H1 (cell line): Measurements from ENCODE around the gene ZBTB40. TPM values are rescaled to one million over a fixed set of nuclear protein-coding genes. Genes with fewer than 3 reads are reported as not detected.

Experiments used
- CTCF ChIA-PET: fragments of 300-600 bp; sonication (Branson Sonifier 250); formaldehyde crosslinking; loops from one replicate; lab custom pipeline; 2021; ENCODE audit not compliant: partially characterized antibody; lab: Charles Lee
- POLR2A ChIA-PET: fragments of 300-600 bp; sonication (Branson Sonifier 250); formaldehyde crosslinking; loops from one replicate; lab custom pipeline; 2021; ENCODE audit warnings: inconsistent platforms; ENCODE audit not compliant: partially characterized antibody; lab: Charles Lee
- DNase-seq, 2 experiments: peaks; one replicate each; pipeline versions ENCODE4 v3.0.0 to v3.0.0-alpha.2; 2010 to 2022; ENCODE audit warnings: low spot score in 2 of 2, low read depth in 1 of 2, mixed read lengths in 1 of 2
- FAIRE-seq: peaks from 2 replicates; lab custom pipeline; 2011; peaks lifted over from hg19 to GRCh38; lab: Jason Lieb, UNC
- H2AFZ ChIP-seq: 2 replicates; pipeline ENCODE4 v1.8.1; 2012; ENCODE audit warnings: low read length, inconsistent platforms
- H2AK5ac ChIP-seq: 2 replicates; pipeline ENCODE4 v1.6.1; 2013; ENCODE audit warnings: low read depth, low read length
- H2BK120ac ChIP-seq: replicated peaks from 2 replicates; pipeline ENCODE3; 2013; ENCODE audit warnings: low read depth, low read length, inconsistent platforms
- H2BK12ac ChIP-seq: 2 replicates; pipeline ENCODE4 v1.6.1; 2013; ENCODE audit warnings: low read depth, low read length
- H2BK15ac ChIP-seq: 2 replicates; pipeline ENCODE4 v1.6.1; 2013; ENCODE audit warnings: low read length
- H2BK20ac ChIP-seq: 2 replicates; pipeline ENCODE4 v1.6.1; 2013; ENCODE audit warnings: low read length
- H2BK5ac ChIP-seq: 2 replicates; pipeline ENCODE4 v1.6.1; 2013; ENCODE audit warnings: low read depth, low read length
- H3K14ac ChIP-seq: 2 replicates; pipeline ENCODE4 v1.6.1; 2013; ENCODE audit warnings: inconsistent platforms; ENCODE audit not compliant: insufficient read length
- H3K18ac ChIP-seq: 2 replicates; pipeline ENCODE4 v1.6.1; 2013; ENCODE audit warnings: low read length; ENCODE audit errors: extremely low read depth
- H3K23ac ChIP-seq: 2 replicates; pipeline ENCODE4 v1.6.1; 2013; ENCODE audit warnings: inconsistent platforms; ENCODE audit not compliant: insufficient read length
- H3K23me2 ChIP-seq: 2 replicates; pipeline ENCODE4 v1.6.1; 2013; ENCODE audit warnings: low read depth, low read length
- H3K27ac ChIP-seq: 2 replicates; pipeline ENCODE4 v1.6.1; 2011; ENCODE audit warnings: low read depth, low read length, inconsistent platforms
- H3K27me3 ChIP-seq, 4 experiments: replicated peaks in 1 of 4; 1 replicate in 1 of 4; 2 replicates in 3 of 4; pipeline versions ENCODE4 v1.6.1 to v1.8.1; 2011 to 2013; ENCODE audit warnings: low read length in 3 of 4, mild to moderate bottlenecking in 3 of 4, inconsistent platforms in 2 of 4, mixed read lengths in 2 of 4, moderate library complexity in 1 of 4; ENCODE audit not compliant: control insufficient read depth in 3 of 4, insufficient read depth in 3 of 4; ENCODE audit errors: extremely low read depth in 1 of 4
- H3K36me3 ChIP-seq, 4 experiments: 2 replicates each; pipeline versions ENCODE4 v1.6.1 to v1.8.1; 2011 to 2013; ENCODE audit warnings: mild to moderate bottlenecking in 4 of 4, low read length in 3 of 4, moderate library complexity in 2 of 4, control low read depth in 1 of 4, inconsistent platforms in 1 of 4; ENCODE audit not compliant: insufficient read depth in 4 of 4, control insufficient read depth in 2 of 4
- H3K4ac ChIP-seq: replicated peaks from 2 replicates; pipeline ENCODE3; 2013; ENCODE audit warnings: low read length, low read depth, mixed read lengths, inconsistent platforms; ENCODE audit not compliant: insufficient read length
- H3K4me1 ChIP-seq, 4 experiments: replicated peaks in 1 of 4; 1 replicate in 1 of 4; 2 replicates in 3 of 4; pipeline versions ENCODE4 v1.6.1 to v1.8.1; 2011 to 2013; ENCODE audit warnings: low read length in 3 of 4, inconsistent platforms in 2 of 4, mixed read lengths in 1 of 4; ENCODE audit not compliant: insufficient read depth in 4 of 4, control insufficient read depth in 3 of 4
- H3K4me2 ChIP-seq, 2 experiments: 2 replicates each; pipeline versions ENCODE4 v1.6.1 to v1.8.1; 2011 to 2013; ENCODE audit warnings: low read depth in 2 of 2, low read length in 2 of 2, control low read depth in 1 of 2, inconsistent platforms in 1 of 2, mild to moderate bottlenecking in 1 of 2; ENCODE audit not compliant: insufficient read depth in 1 of 2
- H3K4me3 ChIP-seq, 4 experiments: fragments of 200-600, 300-600 bp in 1 of 4; sonication (generic), shearing (Covaris generic), sonication (Bioruptor Twin) in 1 of 4; 2 replicates each; pipeline versions ENCODE4 v1.5.1 to v1.8.1; 2011 to 2016; ENCODE audit warnings: low read length in 4 of 4, low read depth in 3 of 4, control low read depth in 2 of 4, inconsistent platforms in 2 of 4, mild to moderate bottlenecking in 2 of 4, mixed read lengths in 1 of 4, moderate library complexity in 1 of 4; ENCODE audit not compliant: insufficient read depth in 2 of 4; ENCODE audit errors: extremely low read depth in 1 of 4
- H3K56ac ChIP-seq: replicated peaks from 2 replicates; pipeline ENCODE3; 2013; ENCODE audit warnings: low read depth, mild to moderate bottlenecking, mixed read lengths, low read length, inconsistent platforms; ENCODE audit not compliant: insufficient read length
- H3K79me1 ChIP-seq: 2 replicates; pipeline ENCODE4 v1.6.1; 2013; ENCODE audit warnings: low read depth, low read length, control low read depth
- H3K79me2 ChIP-seq, 2 experiments: 2 replicates each; pipeline versions ENCODE4 v1.6.1 to v1.8.1; 2012 to 2013; ENCODE audit warnings: low read length in 2 of 2, mild to moderate bottlenecking in 2 of 2, inconsistent platforms in 1 of 2; ENCODE audit not compliant: insufficient read depth in 2 of 2, control insufficient read depth in 1 of 2
- H3K9ac ChIP-seq, 4 experiments: replicated peaks in 1 of 4; 1 replicate in 1 of 4; 2 replicates in 3 of 4; pipeline versions ENCODE4 v1.6.1 to v1.8.1; 2011 to 2013; ENCODE audit warnings: low read depth in 3 of 4, low read length in 3 of 4, control low read depth in 2 of 4, mild to moderate bottlenecking in 2 of 4, moderate library complexity in 2 of 4, inconsistent platforms in 1 of 4; ENCODE audit errors: extremely low read depth in 1 of 4
- H3K9me3 ChIP-seq, 2 experiments: 2 replicates each; pipeline versions ENCODE4 v1.6.1 to v1.8.1; 2012 to 2013; ENCODE audit warnings: mild to moderate bottlenecking in 2 of 2, moderate library complexity in 2 of 2, control low read depth in 1 of 2, inconsistent platforms in 1 of 2, low read depth in 1 of 2, low read length in 1 of 2, mixed read lengths in 1 of 2; ENCODE audit not compliant: insufficient read depth in 2 of 2
- H4K20me1 ChIP-seq, 2 experiments: replicated peaks in 1 of 2; 2 replicates each; pipeline versions ENCODE3 to v1.8.1; 2011 to 2013; ENCODE audit warnings: inconsistent platforms in 2 of 2, low read length in 2 of 2, mild to moderate bottlenecking in 1 of 2; ENCODE audit not compliant: insufficient read depth in 2 of 2, control insufficient read depth in 1 of 2
- H4K5ac ChIP-seq: 2 replicates; pipeline ENCODE4 v1.6.1; 2013; ENCODE audit warnings: low read length, low read depth, mixed read lengths, inconsistent platforms; ENCODE audit not compliant: insufficient read length
- H4K8ac ChIP-seq: 2 replicates; pipeline ENCODE4 v1.8.0; 2013; ENCODE audit warnings: mild to moderate bottlenecking, moderate library complexity, low read length, inconsistent platforms; ENCODE audit not compliant: insufficient read depth; ENCODE audit errors: extremely low read depth
- H4K91ac ChIP-seq: replicated peaks from 2 replicates; pipeline ENCODE3; 2013; ENCODE audit warnings: low read length, mixed read lengths, inconsistent platforms; ENCODE audit not compliant: insufficient read length
- BCL11A ChIP-seq, 2 experiments: IDR thresholded peaks; one replicate each; pipeline ENCODE4 v1.6.1; 2011; ENCODE audit warnings: low read depth in 2 of 2, low read length in 2 of 2, mild to moderate bottlenecking in 2 of 2
- BRCA1 ChIP-seq: IDR thresholded peaks from 2 replicates; pipeline ENCODE4 v1.6.1; 2012; ENCODE audit warnings: low read depth, low read length, improper control_type of control experiment
- CHD1 ChIP-seq: IDR thresholded peaks from 2 replicates; pipeline ENCODE4 v1.6.1; 2012; ENCODE audit warnings: low read depth, low read length, improper control_type of control experiment
- CTCF ChIP-seq, 3 experiments: IDR thresholded peaks; 1 replicate in 2 of 3; 2 replicates in 1 of 3; pipeline versions ENCODE4 v1.5.1 to v1.6.1; 2011; ENCODE audit warnings: low read length in 3 of 3, mild to moderate bottlenecking in 3 of 3, inconsistent platforms in 2 of 3, low read depth in 1 of 3, moderate library complexity in 1 of 3; ENCODE audit not compliant: insufficient read depth in 1 of 3; ENCODE audit errors: control extremely low read depth in 1 of 3
- PHF8 ChIP-seq: fragments of 200-600 bp; sonication (generic); conservative IDR thresholded peaks from 2 replicates; pipeline ENCODE4 v1.7.1; 2012; ENCODE audit warnings: low read depth, mild to moderate bottlenecking, inconsistent platforms, low read length, moderate library complexity
- RAD21 ChIP-seq, 2 experiments: IDR thresholded peaks in 1 of 2; conservative IDR thresholded peaks in 1 of 2; 2 replicates each; pipeline ENCODE4 v1.6.1; 2011; ENCODE audit warnings: low read depth in 2 of 2, low read length in 2 of 2, improper control_type of control experiment in 1 of 2, inconsistent platforms in 1 of 2, mild to moderate bottlenecking in 1 of 2, moderate library complexity in 1 of 2
- RBBP5 ChIP-seq: IDR thresholded peaks from 2 replicates; pipeline ENCODE4 v1.7.1; 2012; ENCODE audit warnings: low read depth, mild to moderate bottlenecking, inconsistent platforms, low read length, moderate library complexity, borderline replicate concordance
- SIN3A ChIP-seq, 2 experiments: IDR thresholded peaks in 1 of 2; conservative IDR thresholded peaks in 1 of 2; 2 replicates each; pipeline ENCODE4 v1.6.1; 2011 to 2012; ENCODE audit warnings: low read length in 2 of 2, improper control_type of control experiment in 1 of 2, low read depth in 1 of 2, mild to moderate bottlenecking in 1 of 2
- SP2 ChIP-seq: IDR thresholded peaks from 2 replicates; pipeline ENCODE4 v1.6.1; 2012; ENCODE audit warnings: mild to moderate bottlenecking, low read length, inconsistent platforms
- WGBS, 2 experiments: shearing (Covaris generic) in 1 of 2; methylation state at CpG; one replicate each; pipeline versions ENCODE4 v1.1.6 to v1.1.7; 2013 to 2015; ENCODE audit warnings: low lambda C conversion rate in 2 of 2, mixed read lengths in 2 of 2, inconsistent platforms in 1 of 2, low coverage in 1 of 2, missing lambda C conversion rate in 1 of 2; ENCODE audit not compliant: insufficient replicate concordance in 2 of 2, insufficient coverage in 1 of 2, insufficient read length in 1 of 2; ENCODE audit errors: extremely low coverage in 1 of 2, missing lambda C conversion rate in 1 of 2; 5-methylcytosine and 5-hydroxymethylcytosine counted together
- polyA plus RNA-seq, 7 experiments: library from polyadenylated mRNA; depleted of rRNA in 3 of 7; stranded (reverse) in 5 of 7; unstranded in 2 of 7; fragments of >200 nt in 5 of 7; fragments of 200-250 nt in 2 of 7; gene quantifications; 1 replicate in 5 of 7; 2 replicates in 1 of 7; 4 replicates in 1 of 7; pipeline versions ENCODE4 v1.2.1 to v1.2.3, GENCODE V29; 2011 to 2013; ENCODE audit warnings: missing spikeins in 2 of 7, mixed read lengths in 2 of 7
- total RNA-seq: library from RNA; stranded (reverse); fragmentation: NEBNext Ultra II Directional; extraction: Animal tissue kit (Norgen Biotek cat#: 25700); gene quantifications from 2 replicates; pipeline ENCODE4 v1.2.1, GENCODE V29; 2021

ZBTB40 gene
- total and polyA plus RNA-seq, 2 of the 8 experiments (the other 6 are each of a cell fraction or from before 2014, with no cell fraction given), result 3.1 to 19.3 TPM

- H3K23ac ChIP-seq, result no peak overlapping the region
- H3K27ac ChIP-seq, result no peak overlapping the region
- 88% methylated on average over 15 of the region's 15 CpGs; no CpG with 5 or more reads in 1 of the 2 experiments for WGBS, 2 experiments
- no peak overlapping the region for H3K4me3 ChIP-seq
- H3K9ac ChIP-seq, result no peak overlapping the region
- no peak overlapping the region for H3K56ac ChIP-seq
- CTCF ChIA-PET, result interaction anchor here (0.7 to 5.2 kb wide), 42 partner anchors 12 to 699 kb away, joined by 3 to 70 read pairs (median 4); partner anchors contain the start of gene C1QC
- no peak overlapping the region for H2BK15ac ChIP-seq
- FAIRE-seq, result peak; percentile 36
- no peak overlapping the region for H2BK5ac ChIP-seq
- H4K20me1 ChIP-seq, result peaks cover 0 to 2% of the 10 kb centered on the region in 2 experiments
- H2AFZ ChIP-seq, result no peak overlapping the region
- H3K14ac ChIP-seq, result no peak overlapping the region
- H2AK5ac ChIP-seq, result no peak overlapping the region
- DNase-seq, result no peak
- H3K23me2 ChIP-seq, result 0 out of 2 replicates have a peak, but pooled peaks cover 2% of the 10 kb centered on the region
- no peak overlapping the region for H2BK12ac ChIP-seq
- H2BK120ac ChIP-seq, result no peak overlapping the region
- H3K9me3 ChIP-seq, result no peaks in the 10 kb centered on the region
- POLR2A ChIA-PET, result interaction anchor here (1.1 to 1.5 kb wide), 2 partner anchors 108 to 114 kb away, joined by 4 read pairs; partner anchors contain the start of gene C1QA
- no peaks in the 10 kb centered on the region for H3K27me3 ChIP-seq
- H3K36me3 ChIP-seq, result peaks cover 0 to 16% (median 8%) of the 10 kb centered on the region in 4 experiments; a peak in 5 of 8 replicates
- no peak overlapping the region for H4K91ac ChIP-seq
- TF ChIP-seq RAD21 (IDR thresholded peaks at IDR 0.05 in 1 of 2, conservative IDR thresholded peaks at IDR 0.05 in 1 of 2; ENCODE audit: low read depth in 2 of 2, low read length in 2 of 2) (peak; percentile 79 to 87), BCL11A (IDR thresholded peaks at IDR 0.05; ENCODE audit: low read depth in 2 of 2, low read length in 2 of 2) (no peak), SIN3A (conservative IDR thresholded peaks at IDR 0.05 in 1 of 2, IDR thresholded peaks at IDR 0.05 in 1 of 2; ENCODE audit: low read depth in 1 of 2, low read length in 2 of 2) (no peak), CTCF (IDR thresholded peaks at IDR 0.05; ENCODE audit: control extremely low read depth in 1 of 3, insufficient read depth in 1 of 3, low read depth in 1 of 3, low read length in 3 of 3) (peak in 2 of 3 experiments; percentile 57 to 66; a peak in 3 of 4 replicates), CHD1 (no peak), RBBP5 (no peak), SP2 (no peak), BRCA1 (no peak), PHF8 (no peak)
- H3K79me2 ChIP-seq, result no peaks in the 10 kb centered on the region
- H3K4me2 ChIP-seq, result no peak overlapping the region
- no peak overlapping the region for H4K5ac ChIP-seq
- H3K4ac ChIP-seq, result no peak overlapping the region
- no peaks in the 10 kb centered on the region for H3K79me1 ChIP-seq
- no peak overlapping the region for H2BK20ac ChIP-seq
- H4K8ac ChIP-seq, result no peak overlapping the region
- H3K4me1 ChIP-seq, result no peaks in the 10 kb centered on the region
- no peak overlapping the region for H3K18ac ChIP-seq
Measured at GRCh38 chr1:22527555-22528296, 76.1 kb downstream of the ZBTB40 start.
